ENCODE results near the gene PIGQ. TPM values are rescaled to one million over a fixed set of nuclear protein-coding genes. Genes with fewer than 3 reads are reported as not detected.

PIGQ gene
- total RNA-seq, 4 donors from 2014 or later, result 36.1 to 46.4 (median 40.7) TPM

DNA sequence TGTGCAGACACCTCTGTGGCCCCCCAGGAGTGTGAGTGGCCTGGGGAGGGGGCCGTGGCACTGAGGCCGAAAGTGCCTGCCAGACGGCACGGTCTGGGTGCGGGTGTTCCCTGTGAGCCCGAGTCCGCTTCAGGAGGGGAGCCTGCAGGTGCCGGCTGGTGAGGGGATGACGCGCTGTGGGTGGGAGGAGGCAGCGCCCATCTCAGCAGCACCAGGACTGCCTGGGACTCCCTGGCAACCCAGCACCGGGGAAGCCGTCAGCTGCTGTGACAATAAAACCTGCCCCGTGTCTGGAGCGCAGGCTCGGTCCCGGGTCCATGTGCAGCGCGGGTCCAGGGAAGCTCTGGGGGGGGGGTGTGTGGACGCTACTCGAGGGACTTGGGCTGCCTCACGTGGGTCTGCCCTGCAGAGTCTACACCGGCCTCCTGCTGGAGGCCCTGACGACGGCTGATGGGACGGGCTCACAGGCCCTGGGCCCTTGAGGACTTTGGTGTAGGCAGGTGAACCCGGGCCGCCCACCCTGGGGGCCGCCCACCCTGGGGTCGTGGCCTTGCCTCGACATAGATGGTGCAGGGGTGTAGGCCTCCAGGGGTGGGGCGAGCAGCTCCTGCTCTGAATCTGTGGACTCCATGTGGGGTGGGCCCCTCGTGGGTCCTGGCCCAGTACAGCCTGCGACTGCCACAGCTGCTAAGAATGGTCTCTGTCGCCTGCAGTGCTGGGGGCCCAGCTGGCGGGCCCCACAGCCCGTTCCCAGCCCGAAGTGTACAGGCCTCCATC lies 14.2 kb downstream of the PIGQ start:
- no CpG with 5 or more reads among the region's 38 CpGs for WGBS
- no peak overlapping the region for H3K27ac ChIP-seq (replicated peaks in 1 of 4)
- no peak for DNase-seq (ENCODE audit: extremely low spot score)
- no peak overlapping the region for H3K4me3 ChIP-seq
- peaks cover 27 to 39% (median 30%) of the 10 kb centered on the region in 4 donors for H3K4me1 ChIP-seq
- TF ChIP-seq POLR2A (IDR thresholded peaks at IDR 0.05; ENCODE audit: low read depth), result no peak
- no peak for TF ChIP-seq EP300 (IDR thresholded peaks at IDR 0.05)
- TF ChIP-seq POLR2AphosphoS5 (IDR thresholded peaks at IDR 0.05), result no peak
- TF ChIP-seq, protein P1, sequence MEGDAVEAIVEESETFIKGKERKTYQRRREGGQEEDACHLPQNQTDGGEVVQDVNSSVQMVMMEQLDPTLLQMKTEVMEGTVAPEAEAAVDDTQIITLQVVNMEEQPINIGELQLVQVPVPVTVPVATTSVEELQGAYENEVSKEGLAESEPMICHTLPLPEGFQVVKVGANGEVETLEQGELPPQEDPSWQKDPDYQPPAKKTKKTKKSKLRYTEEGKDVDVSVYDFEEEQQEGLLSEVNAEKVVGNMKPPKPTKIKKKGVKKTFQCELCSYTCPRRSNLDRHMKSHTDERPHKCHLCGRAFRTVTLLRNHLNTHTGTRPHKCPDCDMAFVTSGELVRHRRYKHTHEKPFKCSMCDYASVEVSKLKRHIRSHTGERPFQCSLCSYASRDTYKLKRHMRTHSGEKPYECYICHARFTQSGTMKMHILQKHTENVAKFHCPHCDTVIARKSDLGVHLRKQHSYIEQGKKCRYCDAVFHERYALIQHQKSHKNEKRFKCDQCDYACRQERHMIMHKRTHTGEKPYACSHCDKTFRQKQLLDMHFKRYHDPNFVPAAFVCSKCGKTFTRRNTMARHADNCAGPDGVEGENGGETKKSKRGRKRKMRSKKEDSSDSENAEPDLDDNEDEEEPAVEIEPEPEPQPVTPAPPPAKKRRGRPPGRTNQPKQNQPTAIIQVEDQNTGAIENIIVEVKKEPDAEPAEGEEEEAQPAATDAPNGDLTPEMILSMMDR (IDR thresholded peaks at IDR 0.05), result no peak
- H3K9me3 ChIP-seq, result no peaks in the 10 kb centered on the region
- H3K36me3 ChIP-seq, result peaks cover 0 to 22% (median 10%) of the 10 kb centered on the region in 4 donors
- H3K27me3 ChIP-seq, result peaks cover 0 to 9% (median 0%) of the 10 kb centered on the region in 4 donors
- intact Hi-C loops (cut with DNase I), result no loop called here

DNA sequence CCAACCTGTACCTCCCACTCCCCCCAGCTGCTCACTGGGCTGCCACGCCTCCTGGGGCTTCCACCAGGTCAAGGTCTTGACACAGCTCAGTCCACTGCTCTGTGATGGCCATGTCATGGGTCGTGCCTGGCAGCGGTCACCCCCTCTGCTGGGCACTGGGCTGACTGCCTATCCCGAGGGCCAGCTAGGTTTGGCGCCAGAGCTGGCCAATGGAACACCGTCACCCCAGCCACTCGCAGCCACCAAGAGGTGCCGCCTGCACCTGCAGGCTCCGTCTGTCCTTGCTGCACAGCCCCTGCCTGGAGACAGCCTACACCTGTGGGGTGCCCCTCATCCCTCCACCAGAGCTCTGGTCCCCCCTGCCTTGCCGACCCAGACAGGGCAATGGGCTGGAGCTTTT lies 15.6 kb downstream of the PIGQ start:
- Histone ChIP-seq H3K4me3 (no peak overlapping the region), H3K36me3 (peaks cover 0 to 17% (median 7%) of the 10 kb centered on the region in 4 donors), H3K9me3 (no peaks in the 10 kb centered on the region), H3K27ac (replicated peaks in 1 of 4) (no peak overlapping the region), H3K27me3 (peaks cover 0 to 9% (median 0%) of the 10 kb centered on the region in 4 donors), H3K4me1 (peaks cover 25 to 38% (median 27%) of the 10 kb centered on the region in 4 donors)
- peak in 1 of 2 donors; percentile 8 for TF ChIP-seq POLR2AphosphoS5 (IDR thresholded peaks at IDR 0.05)
- TF ChIP-seq, protein P1 (IDR thresholded peaks at IDR 0.05), result no peak
- DNase-seq (ENCODE audit: extremely low spot score), result no peak
- intact Hi-C loops (cut with DNase I), result loop anchor here (5.0 kb wide), 1 partner anchor 52 kb away; the partner anchor contains the start of gene METTL26
- WGBS, result 22% methylated on average over 6 of the region's 10 CpGs

DNA sequence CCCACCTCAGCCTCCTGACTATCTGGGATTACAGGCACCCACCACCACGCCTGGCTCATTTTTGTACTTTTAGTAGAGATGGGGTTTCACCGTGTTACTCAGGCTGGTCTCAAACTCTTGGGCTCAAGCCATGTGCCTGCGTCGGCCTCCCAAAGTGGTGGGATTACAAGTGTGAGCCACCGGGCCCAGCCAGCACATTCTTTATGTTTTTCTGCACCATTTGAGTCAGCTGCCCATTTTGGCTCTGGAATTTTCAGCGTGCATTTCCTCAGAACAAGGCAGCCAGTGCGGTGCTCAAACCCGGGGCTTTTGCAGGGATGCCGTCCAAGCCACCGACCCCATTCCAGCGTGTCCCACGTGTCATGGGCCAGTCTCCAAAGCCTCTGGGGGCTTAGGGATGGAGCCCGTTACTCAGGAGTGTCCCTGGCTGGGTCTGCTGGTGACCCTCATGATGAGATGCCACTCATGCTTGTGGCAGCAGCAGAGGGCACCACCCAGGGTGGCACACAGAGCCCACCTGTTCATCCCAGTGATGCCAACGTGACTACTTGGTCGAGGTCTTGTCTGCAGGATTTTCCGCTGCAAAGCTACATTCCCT lies 16.4 kb downstream of the PIGQ start:
- no peak for DNase-seq (ENCODE audit: extremely low spot score)
- TF ChIP-seq EP300 (IDR thresholded peaks at IDR 0.05), result no peak
- TF ChIP-seq, protein P1 (IDR thresholded peaks at IDR 0.05), result no peak
- no peak for TF ChIP-seq POLR2A (IDR thresholded peaks at IDR 0.05; ENCODE audit: low read depth)
- TF ChIP-seq POLR2AphosphoS5 (IDR thresholded peaks at IDR 0.05), result no peak
- Histone ChIP-seq H3K36me3 (peaks cover 0 to 9% (median 4%) of the 10 kb centered on the region in 4 donors), H3K4me1 (peaks cover 33 to 46% (median 35%) of the 10 kb centered on the region in 4 donors), H3K9me3 (no peaks in the 10 kb centered on the region), H3K27ac (replicated peaks in 1 of 4) (no peak overlapping the region), H3K4me3 (no peak overlapping the region), H3K27me3 (peaks cover 0 to 9% (median 0%) of the 10 kb centered on the region in 4 donors)
- 55% methylated on average over 15 of the region's 16 CpGs for WGBS
- intact Hi-C loops (cut with DNase I), result loop anchor here (5.0 kb wide), 1 partner anchor 51 kb away; the partner anchor contains the start of gene METTL26

DNA sequence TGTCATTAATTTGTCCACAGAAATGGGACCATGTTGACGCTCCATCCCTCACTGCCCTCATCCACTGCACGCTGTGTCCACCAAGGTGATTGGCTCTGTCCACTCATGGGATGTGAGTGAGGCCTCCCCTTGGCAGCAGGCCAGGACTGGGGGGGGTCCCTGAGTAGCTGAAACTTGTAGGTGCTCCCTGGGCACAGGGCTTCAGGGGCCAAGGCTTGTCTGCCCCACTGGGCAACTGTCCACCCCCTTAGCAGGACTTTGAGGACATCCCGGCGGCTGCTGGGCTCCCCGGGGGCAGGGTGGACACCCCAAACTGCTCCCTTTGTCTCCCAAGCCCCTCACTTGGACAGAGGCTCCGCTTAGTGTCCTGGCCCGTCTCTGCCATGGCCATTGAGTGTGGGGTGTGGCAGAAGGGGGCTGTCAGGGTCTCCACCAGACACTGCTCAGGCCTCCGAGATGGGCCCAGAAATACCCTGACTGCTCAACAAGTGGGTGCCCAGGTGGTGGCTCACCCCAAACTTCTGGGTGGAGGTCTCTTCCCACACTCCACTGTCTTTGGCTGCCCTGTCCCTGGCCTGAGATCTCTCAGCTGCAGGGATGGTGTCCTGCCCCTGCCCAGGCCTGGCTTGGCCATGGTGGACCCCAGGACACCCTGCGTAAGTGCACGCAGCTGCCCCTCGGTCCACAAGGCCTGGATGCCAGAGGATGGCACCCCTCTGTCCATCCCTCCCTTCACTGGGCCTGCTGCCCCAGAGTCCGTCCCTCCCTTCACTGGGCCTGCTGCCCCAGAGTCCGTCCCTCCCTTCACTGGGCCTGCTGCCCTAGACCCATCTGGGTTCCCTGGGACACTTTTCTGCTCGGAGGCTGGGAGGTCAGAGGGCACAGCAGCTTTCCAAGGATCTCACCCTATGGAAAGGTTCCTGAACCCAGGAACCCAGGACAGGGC lies 17.1 kb downstream of the PIGQ start:
- peaks cover 0 to 9% (median 0%) of the 10 kb centered on the region in 4 donors for H3K27me3 ChIP-seq
- H3K27ac ChIP-seq (replicated peaks in 1 of 4), result peak overlapping the region in 1 of 4 donors; percentile 98
- TF ChIP-seq POLR2AphosphoS5 (IDR thresholded peaks at IDR 0.05) (peak in 1 of 2 donors; percentile 21), POLR2A (IDR thresholded peaks at IDR 0.05; ENCODE audit: low read depth) (no peak)
- WGBS, result 67% methylated on average over 8 of the region's 14 CpGs
- H3K4me3 ChIP-seq, result no peak overlapping the region
- DNase-seq (ENCODE audit: extremely low spot score), result no peak
- H3K4me1 ChIP-seq, result peaks cover 36 to 53% (median 42%) of the 10 kb centered on the region in 4 donors
- H3K9me3 ChIP-seq, result no peaks in the 10 kb centered on the region
- H3K36me3 ChIP-seq, result peaks cover 0 to 8% (median 3%) of the 10 kb centered on the region in 4 donors
- intact Hi-C loops (cut with DNase I), result loop anchor here (5.0 kb wide), 1 partner anchor 50 kb away; the partner anchor contains the start of gene METTL26
